Nephron (organoid): ENCODE measurements around the gene SPDYA.

Source experiments
- H3K27ac Mint-ChIP-seq, 3 experiments: 2 replicates each; pipeline ENCODE4 v1.8.0; 2020; ENCODE audit warnings: mixed read lengths in 3 of 3, mild to moderate bottlenecking in 2 of 3, moderate library complexity in 1 of 3
- H3K27me3 Mint-ChIP-seq: 2 replicates; pipeline ENCODE4 v1.8.0; 2021; ENCODE audit warnings: low read depth, mild to moderate bottlenecking, moderate library complexity, mixed read lengths
- H3K36me3 Mint-ChIP-seq: 2 replicates; pipeline ENCODE4 v1.8.0; 2020; ENCODE audit warnings: low read depth, mixed read lengths
- H3K4me1 Mint-ChIP-seq: 2 replicates; pipeline ENCODE4 v1.8.0; 2020; ENCODE audit warnings: mixed read lengths
- H3K4me3 Mint-ChIP-seq, 3 experiments: 2 replicates each; pipeline ENCODE4 v1.8.0; 2020; ENCODE audit warnings: mild to moderate bottlenecking in 3 of 3, mixed read lengths in 3 of 3, moderate library complexity in 2 of 3
- H3K9me3 Mint-ChIP-seq: 2 replicates; pipeline ENCODE4 v1.8.0; 2020; ENCODE audit warnings: mixed read lengths
- CTCF ChIP-seq, 3 experiments: fragments of 200-600 bp; sonication (generic); IDR thresholded peaks; one replicate each; pipeline ENCODE4 v1.5.0; 2021; ENCODE audit warnings: antibody characterized with exemption in 3 of 3; ENCODE audit not compliant: unreplicated experiment in 3 of 3

The SPDYA gene

GRCh38 chr2:28828382-28828781 lies 17.7 kb downstream of the SPDYA start:
- Mint-ChIP-seq H3K36me3 (no peaks in the 10 kb centered on the region), H3K4me3 (no peak overlapping the region), H3K9me3 (no peaks in the 10 kb centered on the region), H3K27ac (no peak overlapping the region), H3K27me3 (no peaks in the 10 kb centered on the region), H3K4me1 (no peaks in the 10 kb centered on the region)
- no peak for TF ChIP-seq CTCF (IDR thresholded peaks at IDR 0.05; ENCODE audit: unreplicated experiment in 3 of 3)

- Mint-ChIP-seq H3K9me3 (no peaks in the 10 kb centered on the region), H3K27me3 (no peaks in the 10 kb centered on the region), H3K36me3 (no peaks in the 10 kb centered on the region), H3K27ac (no peak overlapping the region), H3K4me1 (peaks cover 4% of the 10 kb centered on the region), H3K4me3 (no peak overlapping the region)
- TF ChIP-seq CTCF (IDR thresholded peaks at IDR 0.05; ENCODE audit: unreplicated experiment in 3 of 3) = no peak
Observed at GRCh38 chr2:28833740-28834470, 23.3 kb downstream of the SPDYA start.

- Mint-ChIP-seq H3K9me3 (no peaks in the 10 kb centered on the region), H3K27me3 (no peaks in the 10 kb centered on the region), H3K36me3 (no peaks in the 10 kb centered on the region), H3K4me1 (peaks cover 4% of the 10 kb centered on the region), H3K27ac (no peak overlapping the region), H3K4me3 (no peak overlapping the region)
- no peak for TF ChIP-seq CTCF (IDR thresholded peaks at IDR 0.05; ENCODE audit: unreplicated experiment in 3 of 3)
Observed at GRCh38 chr2:28835781-28836180, 25.1 kb downstream of the SPDYA start.

- no peak overlapping the region for H3K27ac Mint-ChIP-seq
- no peaks in the 10 kb centered on the region for H3K27me3 Mint-ChIP-seq
- H3K4me1 Mint-ChIP-seq = peaks cover 4% of the 10 kb centered on the region
- no peak for TF ChIP-seq CTCF (IDR thresholded peaks at IDR 0.05; ENCODE audit: unreplicated experiment in 3 of 3)
- no peak overlapping the region for H3K4me3 Mint-ChIP-seq
- H3K9me3 Mint-ChIP-seq = no peaks in the 10 kb centered on the region
- no peaks in the 10 kb centered on the region for H3K36me3 Mint-ChIP-seq
Observed at GRCh38 chr2:28838971-28839370, 28.3 kb downstream of the SPDYA start.

GRCh38 chr2:28842042-28842441 lies 31.4 kb downstream of the SPDYA start:
- peaks cover 11% of the 10 kb centered on the region for H3K36me3 Mint-ChIP-seq
- no peak for TF ChIP-seq CTCF (IDR thresholded peaks at IDR 0.05; ENCODE audit: unreplicated experiment in 3 of 3)
- no peaks in the 10 kb centered on the region for H3K9me3 Mint-ChIP-seq
- H3K27ac Mint-ChIP-seq = peak overlapping the region in 1 of 3 experiments; percentile 42
- no peaks in the 10 kb centered on the region for H3K4me1 Mint-ChIP-seq
- H3K27me3 Mint-ChIP-seq = no peaks in the 10 kb centered on the region
- H3K4me3 Mint-ChIP-seq = no peak overlapping the region

GRCh38 chr2:28855193-28855592 lies 44.6 kb downstream of the SPDYA start:
- Mint-ChIP-seq H3K4me3 (no peak overlapping the region), H3K4me1 (no peaks in the 10 kb centered on the region), H3K9me3 (no peaks in the 10 kb centered on the region), H3K27me3 (no peaks in the 10 kb centered on the region), H3K27ac (no peak overlapping the region), H3K36me3 (peaks cover 29% of the 10 kb centered on the region)
- no peak for TF ChIP-seq CTCF (IDR thresholded peaks at IDR 0.05; ENCODE audit: unreplicated experiment in 3 of 3)
